HCT116 (cell line): ENCODE data around the gene TH. TPM values are rescaled to one million over a fixed set of nuclear protein-coding genes. Genes with fewer than 3 reads are reported as not detected.

ENCODE experiments used
- ATAC-seq: fragments of 200-7000 bp; cut with Tn5 transposase; 2 replicates; pipeline ENCODE4 v1.9.1; 2020; ENCODE audit warnings: mild to moderate bottlenecking, moderate library complexity
- BruUV-seq: library from RNA; stranded (reverse); fragments of 400-500 nt; replicated peaks from 2 replicates; lab custom pipeline; 2021; lab: Mats Ljungman, UMichigan
- CTCF ChIA-PET: fragments of 300-600 bp; sonication (Branson Sonifier 250); formaldehyde crosslinking; loops from one replicate; lab custom pipeline; 2021; ENCODE audit warnings: antibody characterized with exemption; lab: Charles Lee
- POLR2A ChIA-PET: fragments of 300-600, 350-600 bp; sonication (Branson Sonifier 250); formaldehyde crosslinking; loops from one replicate; lab custom pipeline; 2021; ENCODE audit warnings: antibody characterized with exemption; lab: Charles Lee
- RAD21 ChIA-PET, 2 experiments: fragments of 300-600 bp; sonication (Branson Sonifier 250); formaldehyde crosslinking; loops; one replicate each; lab custom pipeline; 2023; ENCODE audit warnings: low total read pairs in 2 of 2; ENCODE audit not compliant: uncharacterized antibody in 2 of 2, unreplicated experiment in 2 of 2, low non-redundant PET in 1 of 2; lab: Charles Lee
- DNase-seq: peaks from one replicate; pipeline ENCODE4 v3.0.0-alpha.2; 2010; ENCODE audit warnings: low read depth, low spot score
- H2AFZ ChIP-seq: fragments of 200-600 bp; shearing (Covaris generic), sonication (generic); 2 replicates; pipeline ENCODE4 v1.6.1; 2017; ENCODE audit warnings: low read depth, mixed run types, mixed read lengths, antibody characterized with exemption, low read length; ENCODE audit not compliant: poor library complexity, severe bottlenecking
- H3K27ac ChIP-seq: 2 replicates; pipeline ENCODE4 v1.5.1; 2012; ENCODE audit warnings: low read depth, low read length
- H3K27me3 ChIP-seq: fragments of 200-600 bp; sonication (generic); 2 replicates; pipeline ENCODE4 v1.6.1; 2016; ENCODE audit warnings: mixed run types, low read length, mixed read lengths; ENCODE audit not compliant: insufficient read depth
- H3K36me3 ChIP-seq, 2 experiments: fragments of 200-500 bp in 1 of 2; fragments of 200-600 bp in 1 of 2; sonication (Bioruptor generic) in 1 of 2; sonication (generic) in 1 of 2; 2 replicates each; pipeline versions ENCODE4 v1.5.1 to v1.6.1; 2014 to 2016; ENCODE audit warnings: low read length in 2 of 2, inconsistent platforms in 1 of 2, mixed read lengths in 1 of 2, mixed run types in 1 of 2; ENCODE audit not compliant: insufficient read depth in 2 of 2, control insufficient read depth in 1 of 2
- H3K4me1 ChIP-seq, 2 experiments: fragments of 200-600 bp in 1 of 2; sonication (generic) in 1 of 2; 2 replicates each; pipeline versions ENCODE4 v1.5.1 to v1.6.1; 2012 to 2017; ENCODE audit warnings: low read length in 2 of 2, inconsistent platforms in 1 of 2, mild to moderate bottlenecking in 1 of 2, mixed read lengths in 1 of 2, mixed run types in 1 of 2, moderate library complexity in 1 of 2; ENCODE audit not compliant: insufficient read depth in 2 of 2, control insufficient read depth in 1 of 2
- H3K4me2 ChIP-seq: fragments of 200-600 bp; sonication (generic); 2 replicates; pipeline ENCODE4 v1.6.1; 2017; ENCODE audit warnings: mixed run types, low read length, mixed read lengths
- H3K4me3 ChIP-seq, 2 experiments: fragments of 200-600 bp in 1 of 2; sonication (generic) in 1 of 2; replicated peaks in 1 of 2; 2 replicates each; pipeline ENCODE4 v1.5.1; 2011 to 2016; ENCODE audit warnings: low read length in 2 of 2, control low read depth in 1 of 2, low read depth in 1 of 2, mild to moderate bottlenecking in 1 of 2, mixed read lengths in 1 of 2, mixed run types in 1 of 2
- H3K79me2 ChIP-seq: fragments of 200-600 bp; sonication (generic); 2 replicates; pipeline ENCODE4 v1.6.1; 2017; ENCODE audit warnings: mild to moderate bottlenecking, mixed run types, low read length, moderate library complexity, mixed read lengths; ENCODE audit not compliant: insufficient read depth
- H3K9ac ChIP-seq: fragments of 200-600 bp; sonication (generic); 2 replicates; pipeline ENCODE4 v1.6.1; 2016; ENCODE audit warnings: low read length, mixed read lengths
- H3K9me2 ChIP-seq: fragments of 200-600 bp; sonication (generic), shearing (Covaris generic); 2 replicates; pipeline ENCODE4 v1.6.1; 2017; ENCODE audit warnings: mixed run types, mild to moderate bottlenecking, moderate library complexity; ENCODE audit not compliant: insufficient read depth
- H3K9me3 ChIP-seq, 2 experiments: fragments of 200-500 bp in 1 of 2; fragments of 200-600 bp in 1 of 2; sonication (Bioruptor generic) in 1 of 2; sonication (generic) in 1 of 2; 2 replicates each; pipeline ENCODE4 v1.6.1; 2014 to 2017; ENCODE audit warnings: low read length in 2 of 2, mixed read lengths in 2 of 2, inconsistent platforms in 1 of 2, low read depth in 1 of 2, mild to moderate bottlenecking in 1 of 2, mixed run types in 1 of 2, moderate library complexity in 1 of 2; ENCODE audit not compliant: control insufficient read depth in 1 of 2, insufficient read depth in 1 of 2
- H4K20me1 ChIP-seq: fragments of 200-600 bp; sonication (generic), shearing (Covaris generic); 2 replicates; pipeline ENCODE4 v1.6.1; 2017; ENCODE audit warnings: mixed run types, mild to moderate bottlenecking, moderate library complexity; ENCODE audit not compliant: insufficient read depth
- CBX3 ChIP-seq: IDR thresholded peaks from 2 replicates; pipeline ENCODE4 v1.6.1; 2012; ENCODE audit warnings: low read depth
- CEBPB ChIP-seq: IDR thresholded peaks from 2 replicates; pipeline ENCODE4 v1.6.1; 2012; ENCODE audit warnings: low read depth
- CTCF ChIP-seq, 3 experiments: fragments of 200-600 bp in 1 of 3; sonication (generic) in 1 of 3; IDR thresholded peaks in 2 of 3; conservative IDR thresholded peaks in 1 of 3; 2 replicates each; pipeline ENCODE4 v1.5.1; 2012 to 2017; ENCODE audit warnings: low read depth in 2 of 3, low read length in 2 of 3, antibody characterized with exemption in 1 of 3, borderline replicate concordance in 1 of 3, control low read depth in 1 of 3, mild to moderate bottlenecking in 1 of 3, mixed read lengths in 1 of 3, mixed run types in 1 of 3, moderate library complexity in 1 of 3; ENCODE audit not compliant: insufficient read depth in 1 of 3
- EGR1 ChIP-seq: IDR thresholded peaks from 2 replicates; pipeline ENCODE4 v1.6.1; 2012; ENCODE audit warnings: low read depth
- EZH2 ChIP-seq: fragments of 200-600 bp; sonication (generic); IDR thresholded peaks from 2 replicates; pipeline ENCODE4 v1.6.1; 2017; ENCODE audit warnings: antibody characterized with exemption, mixed run types
- FOSL1 ChIP-seq: IDR thresholded peaks from 2 replicates; pipeline ENCODE4 v1.6.1; 2012; ENCODE audit warnings: low read depth
- JUND ChIP-seq: IDR thresholded peaks from 2 replicates; pipeline ENCODE4 v1.6.1; 2012
- MAX ChIP-seq: IDR thresholded peaks from 2 replicates; pipeline ENCODE4 v1.6.1; 2012
- POLR2A ChIP-seq: IDR thresholded peaks from 2 replicates; pipeline ENCODE4 v1.7.0; 2011; ENCODE audit warnings: borderline replicate concordance; ENCODE audit not compliant: insufficient read depth, insufficient read length; ENCODE audit errors: extremely low read depth
- POLR2AphosphoS5 ChIP-seq: IDR thresholded peaks from 2 replicates; pipeline ENCODE4 v1.6.1; 2011; ENCODE audit warnings: mild to moderate bottlenecking, low read depth, low read length, moderate library complexity
- RAD21 ChIP-seq: IDR thresholded peaks from 2 replicates; pipeline ENCODE4 v1.6.1; 2012; ENCODE audit warnings: low read depth, mild to moderate bottlenecking
- REST ChIP-seq: IDR thresholded peaks from 2 replicates; pipeline ENCODE4 v1.6.1; 2012; ENCODE audit warnings: low read depth
- SIN3A ChIP-seq: IDR thresholded peaks from 2 replicates; pipeline ENCODE4 v1.6.1; 2012; ENCODE audit warnings: low read depth
- SP1 ChIP-seq: IDR thresholded peaks from 2 replicates; pipeline ENCODE4 v1.6.1; 2012; ENCODE audit warnings: low read depth
- SRF ChIP-seq: IDR thresholded peaks from 2 replicates; pipeline ENCODE4 v1.6.1; 2012; ENCODE audit warnings: low read depth
- TCF7L2 ChIP-seq: IDR thresholded peaks from 2 replicates; pipeline ENCODE4 v1.7.0; 2011; ENCODE audit warnings: borderline replicate concordance, inconsistent platforms; ENCODE audit not compliant: insufficient read depth, insufficient read length; ENCODE audit errors: extremely low read depth
- YY1 ChIP-seq: IDR thresholded peaks from 2 replicates; pipeline ENCODE4 v1.6.1; 2011; ENCODE audit warnings: low read length, low read depth, moderate library complexity, mild to moderate bottlenecking; ENCODE audit not compliant: insufficient replicate concordance; ENCODE audit errors: extremely low read depth
- ZNF274 ChIP-seq: fragments of 200-500 bp; sonication (Bioruptor generic); IDR thresholded peaks from 2 replicates; pipeline ENCODE4 v1.6.1; 2014; ENCODE audit warnings: mild to moderate bottlenecking, low read depth, low read length, inconsistent platforms
- intact Hi-C: fragments of 100-400 bp; cut with micrococcal nuclease; formaldehyde crosslinking; loops from 2 replicates; pipeline ENCODE4 v1.10.0; 2022
- total RNA-seq: library from RNA; stranded (reverse); gene quantifications from one replicate; pipeline ENCODE4 v1.2.1, GENCODE V29; 2021; ENCODE audit not compliant: unreplicated experiment

Gene TH
- total RNA-seq, 1 experiment from 2014 or later = not detected

- H3K4me2 ChIP-seq = no peak overlapping the region
- H3K9ac ChIP-seq = no peak overlapping the region
- POLR2A ChIA-PET = no interaction called here
- H3K9me3 ChIP-seq = no peaks in the 10 kb centered on the region
- no peak for ATAC-seq
- TF ChIP-seq CBX3 (no peak), SIN3A (no peak), SRF (no peak), MAX (no peak), SP1 (no peak), JUND (no peak), TCF7L2 (no peak), POLR2AphosphoS5 (no peak), FOSL1 (no peak), CEBPB (no peak), RAD21 (no peak), REST (no peak), CTCF (IDR thresholded peaks at IDR 0.05 in 2 of 3, conservative IDR thresholded peaks at IDR 0.05 in 1 of 3; ENCODE audit: borderline replicate concordance in 1 of 3, insufficient read depth in 1 of 3, low read depth in 2 of 3, low read length in 2 of 3) (no peak), ZNF274 (no peak), YY1 (no peak), EZH2 (no peak), EGR1 (no peak), POLR2A (no peak)
- TF ChIP-seq, all 23 proteins: peak for 0
- peaks cover 16 to 25% of the 10 kb centered on the region in 2 experiments for H3K4me1 ChIP-seq
- H3K27me3 ChIP-seq = no peaks in the 10 kb centered on the region
- no peak overlapping the region for H2AFZ ChIP-seq
- intact Hi-C loops = no loop called here
- H3K27ac ChIP-seq = no peak overlapping the region
- CTCF ChIA-PET = interaction anchor here (1.1 kb wide), 1 partner anchor 220 kb away, joined by 3 read pairs; no protein-coding TSS in a partner anchor
- no peaks in the 10 kb centered on the region for H3K36me3 ChIP-seq
- no peak for DNase-seq
- H3K4me3 ChIP-seq = no peak overlapping the region
- H4K20me1 ChIP-seq = no peaks in the 10 kb centered on the region
- RAD21 ChIA-PET = no interaction called here
- no TSS peak for BruUV-seq
- no peaks in the 10 kb centered on the region for H3K9me2 ChIP-seq
- no peaks in the 10 kb centered on the region for H3K79me2 ChIP-seq
Measured at GRCh38 chr11:2200957-2201519, 29.4 kb upstream of the TH start.
